HEK293T (cell line): ENCODE results near the gene CDRT4.

Experiments
- CTCF ChIA-PET: fragments of 350-600 bp; formaldehyde crosslinking; extraction: SDS; loops from one replicate; lab custom pipeline; 2021; ENCODE audit warnings: antibody characterized with exemption, inconsistent platforms; lab: Yijun Ruan, JAX
- POLR2A ChIA-PET: fragments of 350-600 bp; formaldehyde crosslinking; extraction: SDS; loops from one replicate; lab custom pipeline; 2020; ENCODE audit warnings: antibody characterized with exemption, inconsistent platforms; lab: Yijun Ruan, JAX
- DNase-seq: peaks from one replicate; pipeline ENCODE4 v3.0.0; 2012; ENCODE audit warnings: mixed read lengths; ENCODE audit errors: extremely low spot score
- ARNT ChIP-seq: fragments of 450-650 bp; IDR thresholded peaks from 2 replicates; pipeline ENCODE4 v1.6.1; 2017; ENCODE audit warnings: mild to moderate bottlenecking
- BHLHE40 ChIP-seq: fragments of 450-650 bp; IDR thresholded peaks from 2 replicates; pipeline ENCODE4 v1.6.1; 2016; ENCODE audit warnings: mild to moderate bottlenecking, moderate library complexity, borderline replicate concordance
- CTBP1 ChIP-seq: fragments of 450-650 bp; IDR thresholded peaks from 2 replicates; pipeline ENCODE4 v1.6.1; 2016; ENCODE audit warnings: borderline replicate concordance
- ELF4 ChIP-seq: fragments of 450-650 bp; IDR thresholded peaks from 2 replicates; pipeline ENCODE4 v1.6.1; 2017; ENCODE audit warnings: antibody characterized with exemption
- FOXA1 ChIP-seq: fragments of 450-650 bp; IDR thresholded peaks from 2 replicates; pipeline ENCODE4 v1.6.1; 2016; ENCODE audit warnings: mild to moderate bottlenecking
- FOXK2 ChIP-seq: fragments of 450-650 bp; IDR thresholded peaks from 2 replicates; pipeline ENCODE4 v1.6.1; 2016; ENCODE audit warnings: mild to moderate bottlenecking
- FOXM1 ChIP-seq: fragments of 450-650 bp; IDR thresholded peaks from 2 replicates; pipeline ENCODE4 v1.6.1; 2017; ENCODE audit warnings: mild to moderate bottlenecking, borderline replicate concordance
- HDGF ChIP-seq: fragments of 450-650 bp; IDR thresholded peaks from 2 replicates; pipeline ENCODE4 v1.6.1; 2017; ENCODE audit warnings: antibody characterized with exemption, borderline replicate concordance
- L3MBTL2 ChIP-seq: fragments of 450-650 bp; conservative IDR thresholded peaks from 2 replicates; pipeline ENCODE4 v1.6.1; 2016; ENCODE audit warnings: mild to moderate bottlenecking
- LEF1 ChIP-seq: fragments of 450-650 bp; IDR thresholded peaks from 2 replicates; pipeline ENCODE4 v1.6.1; 2017; ENCODE audit warnings: mild to moderate bottlenecking, borderline replicate concordance
- NFRKB ChIP-seq: fragments of 450-650 bp; IDR thresholded peaks from 2 replicates; pipeline ENCODE4 v1.6.1; 2016; ENCODE audit warnings: mild to moderate bottlenecking, moderate library complexity
- SP1 ChIP-seq: fragments of 450-650 bp; IDR thresholded peaks from 2 replicates; pipeline ENCODE4 v1.6.1; 2017
- SUZ12 ChIP-seq: fragments of 450-650 bp; IDR thresholded peaks from 2 replicates; pipeline ENCODE4 v1.6.1; 2016; ENCODE audit warnings: mild to moderate bottlenecking
- TARDBP ChIP-seq: fragments of 450-650 bp; IDR thresholded peaks from 2 replicates; pipeline ENCODE4 v1.6.1; 2016
- ZNF384 ChIP-seq: fragments of 450-650 bp; IDR thresholded peaks from 2 replicates; pipeline ENCODE4 v1.6.1; 2016
- TF ChIP-seq, protein P1 (sequence below): fragments of 450-650 bp; IDR thresholded peaks from 2 replicates; pipeline ENCODE4 v1.6.1; 2016

Gene CDRT4

DNA sequence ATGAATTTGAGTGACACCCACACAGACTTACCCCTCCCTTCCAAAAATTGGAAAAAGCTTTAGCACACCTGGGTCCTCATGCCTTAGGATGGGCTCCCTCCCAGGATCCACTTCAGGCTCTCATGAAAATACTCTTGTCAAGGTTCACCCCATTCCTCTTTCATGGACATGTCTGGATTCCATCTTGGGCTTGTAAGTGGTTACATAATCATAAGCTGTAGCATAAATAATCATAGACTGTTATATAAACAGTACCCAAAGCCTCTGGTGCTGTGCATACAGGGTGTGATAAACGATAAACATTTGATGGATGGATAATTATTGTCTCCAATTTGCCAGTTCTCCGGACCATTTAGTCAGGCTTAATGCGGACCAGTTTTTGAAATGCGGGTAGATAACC, 72.3 kb downstream of the CDRT4 start:
- POLR2A ChIA-PET: no interaction called here
- TF ChIP-seq CTBP1 (no peak), BHLHE40 (no peak), TARDBP (no peak), ARNT (no peak)
- CTCF ChIA-PET: no interaction called here
- no peak for DNase-seq

DNA sequence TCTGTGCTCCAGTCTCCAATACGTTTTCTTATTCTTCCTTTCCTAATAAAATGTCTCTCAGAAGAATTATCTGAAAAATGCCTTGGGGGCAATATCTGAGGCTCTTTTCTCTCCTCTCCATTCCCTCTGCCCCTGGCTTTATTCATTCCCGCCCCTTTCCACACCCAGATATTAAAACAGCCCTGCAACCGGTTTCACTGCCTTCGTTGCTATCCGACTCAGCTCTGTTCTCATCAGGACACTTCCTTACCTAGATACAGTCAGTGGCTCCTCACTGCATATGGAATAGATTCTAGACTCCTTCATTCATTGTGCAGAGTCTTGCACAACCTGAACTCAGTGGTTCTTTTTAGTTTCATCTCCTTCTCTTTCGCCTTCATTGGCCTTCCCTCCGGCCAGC, 74.0 kb downstream of the CDRT4 start:
- DNase-seq: no peak
- POLR2A ChIA-PET: no interaction called here

DNA sequence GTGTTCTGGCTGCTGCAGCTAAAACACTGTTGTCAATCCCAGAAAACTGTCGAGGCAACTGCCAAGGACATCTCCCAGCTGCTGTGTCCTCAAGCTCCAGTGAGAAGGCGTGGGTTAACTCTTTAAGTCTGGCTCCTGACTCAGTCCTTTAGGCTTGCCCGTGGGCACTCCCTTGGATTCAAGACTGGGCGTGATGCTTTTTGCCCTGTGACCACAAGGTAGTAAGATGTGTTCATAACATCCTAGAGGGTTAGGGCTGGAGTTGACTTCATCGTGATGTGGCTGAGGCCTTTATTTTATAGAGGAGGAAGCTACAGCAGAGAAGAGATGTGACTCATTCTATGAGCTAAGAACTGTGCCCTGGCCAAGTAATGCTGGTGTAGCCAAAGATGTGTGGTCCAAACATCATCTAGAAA, 75.1 kb downstream of the CDRT4 start:
- no peak for TF ChIP-seq NFRKB
- no peak for TF ChIP-seq FOXK2
- no peak for TF ChIP-seq HDGF
- TF ChIP-seq ZNF384: no peak
- no peak for TF ChIP-seq BHLHE40
- TF ChIP-seq SP1: no peak
- TF ChIP-seq ARNT: no peak
- no peak for TF ChIP-seq FOXA1
- TF ChIP-seq LEF1: no peak
- no peak for TF ChIP-seq ELF4
- TF ChIP-seq FOXM1: no peak
- TF ChIP-seq, protein P1, sequence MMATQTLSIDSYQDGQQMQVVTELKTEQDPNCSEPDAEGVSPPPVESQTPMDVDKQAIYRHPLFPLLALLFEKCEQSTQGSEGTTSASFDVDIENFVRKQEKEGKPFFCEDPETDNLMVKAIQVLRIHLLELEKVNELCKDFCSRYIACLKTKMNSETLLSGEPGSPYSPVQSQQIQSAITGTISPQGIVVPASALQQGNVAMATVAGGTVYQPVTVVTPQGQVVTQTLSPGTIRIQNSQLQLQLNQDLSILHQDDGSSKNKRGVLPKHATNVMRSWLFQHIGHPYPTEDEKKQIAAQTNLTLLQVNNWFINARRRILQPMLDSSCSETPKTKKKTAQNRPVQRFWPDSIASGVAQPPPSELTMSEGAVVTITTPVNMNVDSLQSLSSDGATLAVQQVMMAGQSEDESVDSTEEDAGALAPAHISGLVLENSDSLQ: no peak
- no peak for TF ChIP-seq SUZ12
- no peak for TF ChIP-seq L3MBTL2
- TF ChIP-seq CTBP1: no peak
- no peak for TF ChIP-seq TARDBP
- ChIA-PET POLR2A (no interaction called here), CTCF (no interaction called here)
- no peak for DNase-seq

More for the DNA sequence above, 74.0 kb downstream of the CDRT4 start:
- CTCF ChIA-PET: no interaction called here
- TF ChIP-seq ELF4 (no peak), SUZ12 (no peak), FOXK2 (no peak), FOXM1 (no peak), HDGF (no peak), TARDBP (no peak), CTBP1 (no peak), L3MBTL2 (no peak), ARNT (no peak), BHLHE40 (no peak), FOXA1 (no peak), NFRKB (no peak), SP1 (no peak), LEF1 (no peak)
- TF ChIP-seq, protein P1: no peak

DNA sequence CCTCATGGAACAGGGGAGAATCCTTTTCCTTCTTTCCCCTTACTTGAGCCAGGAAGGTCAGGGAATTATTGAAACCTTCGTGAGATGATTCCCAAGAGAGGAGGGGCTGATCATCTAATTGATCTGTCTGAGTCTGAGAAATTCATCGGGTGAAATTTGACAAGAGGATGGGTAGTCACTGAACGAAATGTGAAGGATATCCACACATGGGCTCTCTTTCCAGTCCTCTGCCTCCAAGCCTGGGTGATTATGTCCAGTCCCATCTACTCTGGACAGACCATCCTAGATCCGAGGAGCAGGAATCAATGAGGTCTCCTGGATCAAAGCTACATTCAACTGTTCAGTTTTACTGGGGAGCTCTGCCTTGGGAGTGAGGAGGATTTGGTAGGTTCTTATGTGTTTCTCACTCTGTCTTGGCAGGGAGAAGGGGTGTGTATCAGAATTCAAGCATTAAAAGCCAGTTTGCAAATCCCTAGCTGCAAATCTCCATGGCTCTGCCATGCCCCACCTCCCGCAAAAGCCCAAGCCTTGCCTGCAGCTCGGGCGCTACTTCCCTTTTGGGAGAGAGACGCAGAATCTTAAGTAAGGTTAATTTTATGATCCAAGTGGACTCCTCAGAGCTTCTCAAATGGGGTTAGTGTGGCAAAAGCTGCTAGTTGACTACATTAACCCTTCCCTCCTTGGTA, 78.9 kb downstream of the CDRT4 start:
- ChIA-PET CTCF (no interaction called here), POLR2A (no interaction called here)

DNA sequence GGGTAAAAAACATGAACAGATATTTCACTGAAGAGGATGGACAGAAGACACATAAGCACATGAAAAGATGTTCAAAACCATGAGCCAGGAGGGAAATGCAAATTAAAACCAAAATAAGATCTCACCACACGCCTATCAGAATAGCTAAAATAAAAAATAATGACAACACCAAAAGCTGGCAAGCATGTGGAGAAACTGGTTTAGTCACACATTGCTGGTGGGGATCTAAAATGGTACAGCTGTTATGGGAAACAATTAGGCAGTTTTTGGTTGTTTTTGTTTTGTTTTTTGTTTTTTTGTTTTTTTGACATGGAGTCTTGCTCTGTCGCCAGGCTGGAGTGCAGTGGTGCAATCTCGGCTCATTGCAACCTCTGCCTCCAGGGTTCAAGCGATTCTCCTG, 81.3 kb downstream of the CDRT4 start:
- POLR2A ChIA-PET: no interaction called here
- no peak for DNase-seq
- TF ChIP-seq SP1: no peak
- TF ChIP-seq, protein P1: no peak
- no peak for TF ChIP-seq SUZ12
- no peak for TF ChIP-seq NFRKB
- TF ChIP-seq BHLHE40: no peak
- no peak for TF ChIP-seq FOXA1
- TF ChIP-seq ZNF384: no peak
- TF ChIP-seq TARDBP: no peak
- no peak for TF ChIP-seq ARNT
- TF ChIP-seq FOXK2: no peak
- no peak for TF ChIP-seq FOXM1
- no peak for TF ChIP-seq L3MBTL2
- TF ChIP-seq LEF1: no peak
- CTCF ChIA-PET: no interaction called here

More for the DNA sequence above, 78.9 kb downstream of the CDRT4 start:
- TF ChIP-seq FOXM1: no peak
- no peak for TF ChIP-seq SUZ12
- no peak for TF ChIP-seq TARDBP
- no peak for TF ChIP-seq L3MBTL2
- no peak for TF ChIP-seq CTBP1
- no peak for TF ChIP-seq NFRKB
- no peak for TF ChIP-seq SP1
- TF ChIP-seq, protein P1: no peak
- TF ChIP-seq LEF1: no peak
- no peak for TF ChIP-seq ELF4
- no peak for TF ChIP-seq HDGF
- no peak for DNase-seq
